BJ (cell line): ENCODE data around the gene STXBP2. TPM values are rescaled to one million over a fixed set of nuclear protein-coding genes. Genes with fewer than 3 reads are reported as not detected.

Source experiments
- CTCF ChIA-PET: fragments of 350-600 bp; formaldehyde crosslinking; extraction: SDS; loops from one replicate; lab custom pipeline; 2021; ENCODE audit warnings: antibody characterized with exemption, inconsistent platforms; lab: Yijun Ruan, JAX
- POLR2A ChIA-PET: fragments of 300-600 bp; sonication (Branson Sonifier 250); formaldehyde crosslinking; extraction: SDS; loops from one replicate; lab custom pipeline; 2021; ENCODE audit warnings: antibody characterized with exemption; lab: Charles Lee
- DNase-seq: peaks from one replicate; pipeline ENCODE4 v3.0.0-alpha.2; 2011; ENCODE audit warnings: low read depth
- H3K27me3 ChIP-seq: 2 replicates; pipeline ENCODE4 v1.6.0; 2011; ENCODE audit warnings: low read length; ENCODE audit not compliant: control insufficient read depth, insufficient read depth
- H3K36me3 ChIP-seq: 2 replicates; pipeline ENCODE4 v1.5.1; 2011; ENCODE audit warnings: low read length; ENCODE audit not compliant: control insufficient read depth, insufficient read depth
- H3K4me3 ChIP-seq: 2 replicates; pipeline ENCODE4 v1.5.1; 2011; ENCODE audit warnings: low read depth, mild to moderate bottlenecking, control low read depth, low read length
- CTCF ChIP-seq: IDR thresholded peaks from 2 replicates; pipeline ENCODE4 v1.5.1; 2011; ENCODE audit warnings: low read depth, mild to moderate bottlenecking, control low read depth, inconsistent platforms, low read length, moderate library complexity; ENCODE audit not compliant: insufficient read depth
- polyA plus RNA-seq: library from polyadenylated mRNA; depleted of rRNA; stranded (reverse); fragments of >200 nt; gene quantifications from 2 replicates; pipeline ENCODE4 v1.2.3, GENCODE V29; 2011

The STXBP2 gene
- polyA plus RNA-seq, 1 experiment, result 39.4 TPM

- H3K27me3 ChIP-seq, result peaks cover 3% of the 10 kb centered on the region; the same call in 1 of the 2 replicates
- H3K4me3 ChIP-seq, result no peak overlapping the region
- ChIA-PET POLR2A (no interaction called here), CTCF (interaction anchor here (2.1 to 11.0 kb wide), 2 partner anchors 12 to 31 kb away, joined by 15 to 91 read pairs; partner anchors contain the start of genes STXBP2 and TRAPPC5)
- DNase-seq, result no peak
- H3K36me3 ChIP-seq, result no peaks in the 10 kb centered on the region
- no peak for TF ChIP-seq CTCF
These were observed 13.2 kb downstream of the STXBP2 start for GRCh38 chr19:7650148-7650547.

- POLR2A ChIA-PET, result no interaction called here
- CTCF ChIA-PET, result interaction anchor here (0.6 to 11.0 kb wide), 16 partner anchors 9 to 298 kb away, joined by 3 to 91 read pairs (median 6); partner anchors contain the start of genes MCEMP1, PET100, PNPLA6 and RETN
- TF ChIP-seq CTCF, result peak; percentile 97
- no peaks in the 10 kb centered on the region for H3K36me3 ChIP-seq
- peaks cover 3% of the 10 kb centered on the region; the same call in 1 of the 2 replicates for H3K27me3 ChIP-seq
- no peak overlapping the region; the same call in 1 of the 2 replicates for H3K4me3 ChIP-seq
- DNase-seq, result peak; percentile 19
These were observed 15.2 kb downstream of the STXBP2 start for GRCh38 chr19:7652061-7652641.

- Histone ChIP-seq H3K27me3 (peaks cover 3% of the 10 kb centered on the region; the same call in 1 of the 2 replicates), H3K36me3 (no peaks in the 10 kb centered on the region), H3K4me3 (no peak overlapping the region)
- ChIA-PET POLR2A (no interaction called here), CTCF (interaction anchor here (0.6 to 11.0 kb wide), 6 partner anchors 10 to 302 kb away, joined by 3 to 91 read pairs (median 7); partner anchors contain the start of gene TRAPPC5)
- TF ChIP-seq CTCF, result no peak
- DNase-seq, result no peak
These were observed 17.5 kb downstream of the STXBP2 start for GRCh38 chr19:7654401-7654800.

GRCh38 chr19:7655581-7655980, 18.7 kb downstream of the STXBP2 start:
- H3K36me3 ChIP-seq, result no peaks in the 10 kb centered on the region
- no peak for DNase-seq
- CTCF ChIA-PET, result interaction anchor here (0.6 to 11.0 kb wide), 5 partner anchors 14 to 145 kb away, joined by 3 to 91 read pairs (median 3); partner anchors contain the start of gene TRAPPC5
- H3K27me3 ChIP-seq, result peaks cover under 1% of the 10 kb centered on the region; the same call in 1 of the 2 replicates
- no peak for TF ChIP-seq CTCF
- POLR2A ChIA-PET, result no interaction called here
- H3K4me3 ChIP-seq, result no peak overlapping the region

GRCh38 chr19:7657131-7657751, 20.3 kb downstream of the STXBP2 start:
- CTCF ChIA-PET, result interaction anchor here (1.0 to 11.0 kb wide), 3 partner anchors 23 to 303 kb away, joined by 4 to 91 read pairs (median 6); partner anchors contain the start of gene TRAPPC5
- POLR2A ChIA-PET, result no interaction called here
- TF ChIP-seq CTCF, result no peak
- no peaks in the 10 kb centered on the region; the same call in 1 of the 2 replicates for H3K27me3 ChIP-seq
- H3K36me3 ChIP-seq, result no peaks in the 10 kb centered on the region
- H3K4me3 ChIP-seq, result no peak overlapping the region
- no peak for DNase-seq
